Stimulated activated naive CD8-positive, alpha-beta T cell treated with anti-CD3 and anti-CD28 coated beads, Interleukin-15, amount 100 ng/mL, for 72 hours (primary cell): ENCODE results near the gene CREG2.
"Not testable (repeated sequence)": the region's sequence is repeated elsewhere in the genome, so short reads cannot be mapped to it uniquely, and the experiment has no call there.

Experiments
- ATAC-seq: fragments of 150-1000 bp; cut with Tn5 transposase; 2 replicates; pipeline ENCODE4 v1.10.0; 2021; ENCODE audit warnings: mild to moderate bottlenecking, moderate library complexity
- DNase-seq, 2 donors: peaks; one replicate each; pipeline ENCODE4 v3.0.0; 2021 to 2022
- H3K27ac Mint-ChIP-seq, 2 donors: one replicate each; pipeline ENCODE4 v1.8.0; 2022; ENCODE audit warnings: mild to moderate bottlenecking in 2 of 2, mixed read lengths in 2 of 2, moderate library complexity in 2 of 2
- H3K27me3 Mint-ChIP-seq: one replicate; pipeline ENCODE4 v1.8.0; 2022; ENCODE audit warnings: mixed read lengths
- H3K4me1 Mint-ChIP-seq: one replicate; pipeline ENCODE4 v1.8.0; 2022; ENCODE audit warnings: mild to moderate bottlenecking, mixed read lengths
- H3K4me3 Mint-ChIP-seq, 2 donors: one replicate each; pipeline ENCODE4 v1.8.0; 2022; ENCODE audit warnings: mild to moderate bottlenecking in 2 of 2, mixed read lengths in 2 of 2, moderate library complexity in 1 of 2
- H3K9me3 Mint-ChIP-seq, 2 donors: one replicate each; pipeline ENCODE4 v1.8.0; 2022; ENCODE audit warnings: mixed read lengths in 2 of 2

The CREG2 gene

GRCh38 chr2:101325425-101325824 lies 61.9 kb downstream of the CREG2 start:
- ATAC-seq (no peak), DNase-seq (no peak)
- Mint-ChIP-seq H3K4me1 (peaks cover 8% of the 10 kb centered on the region), H3K27ac (no peak overlapping the region), H3K4me3 (no peak overlapping the region), H3K27me3 (no peaks in the 10 kb centered on the region), H3K9me3 (peaks cover 0 to 5% of the 10 kb centered on the region in 2 donors)

GRCh38 chr2:101316568-101316967 lies 70.7 kb downstream of the CREG2 start:
- not testable (repeated sequence) for H3K4me3 Mint-ChIP-seq, H3K9me3 Mint-ChIP-seq, ATAC-seq, H3K27me3 Mint-ChIP-seq, DNase-seq, H3K27ac Mint-ChIP-seq
- H3K4me1 Mint-ChIP-seq, result peaks cover 25% of the 10 kb centered on the region

GRCh38 chr2:101311696-101312017 lies 75.6 kb downstream of the CREG2 start:
- Mint-ChIP-seq H3K4me3 (peak overlapping the region in 1 of 2 donors; percentile 16), H3K4me1 (peaks cover 54% of the 10 kb centered on the region), H3K27ac (no peak overlapping the region), H3K9me3 (no peaks in the 10 kb centered on the region), H3K27me3 (no peaks in the 10 kb centered on the region)
- no peak for ATAC-seq
- no peak for DNase-seq

- Mint-ChIP-seq H3K9me3 (no peaks in the 10 kb centered on the region), H3K27ac (peak overlapping the region in 1 of 2 donors; percentile 91), H3K4me3 (peak overlapping the region; percentile 30 to 76), H3K27me3 (no peaks in the 10 kb centered on the region), H3K4me1 (peaks cover 51% of the 10 kb centered on the region)
- ATAC-seq (no peak), DNase-seq (no peak)
Observed at GRCh38 chr2:101310834-101311695, 76.2 kb downstream of the CREG2 start.

- Mint-ChIP-seq H3K27ac (peak overlapping the region; percentile 34 to 91), H3K9me3 (no peaks in the 10 kb centered on the region), H3K27me3 (no peaks in the 10 kb centered on the region), H3K4me1 (peaks cover 51% of the 10 kb centered on the region), H3K4me3 (peak overlapping the region in 1 of 2 donors; percentile 30)
- ATAC-seq, result no peak
- DNase-seq, result no peak
Observed at GRCh38 chr2:101310090-101310833, 77.0 kb downstream of the CREG2 start.

- Mint-ChIP-seq H3K9me3 (no peaks in the 10 kb centered on the region), H3K27ac (peak within 1 kb of the TSS; percentile 94 to 96), H3K4me3 (peak within 1 kb of the TSS; percentile 94 to 98), H3K27me3 (no peaks in the 10 kb centered on the region), H3K4me1 (peaks cover 65% of the 10 kb centered on the region)
- ATAC-seq (peak; percentile 70), DNase-seq (peak; percentile 91 to 92)
Observed at GRCh38 chr2:101308432-101309210, 78.7 kb downstream of the CREG2 start, which contains the start of gene RNF149. RNF149 (minus strand) TSS chr2:101308701; CDS start chr2:101308588, 113 bp downstream.

- peak overlapping the region; percentile 94 to 98 for H3K4me3 Mint-ChIP-seq
- H3K4me1 Mint-ChIP-seq, result peaks cover 69% of the 10 kb centered on the region
- H3K27ac Mint-ChIP-seq, result peak overlapping the region; percentile 94 to 96
- no peaks in the 10 kb centered on the region for H3K9me3 Mint-ChIP-seq
- DNase-seq, result peak; percentile 55
- ATAC-seq, result peak; percentile 36
- H3K27me3 Mint-ChIP-seq, result no peaks in the 10 kb centered on the region
Observed at GRCh38 chr2:101307950-101308431, 79.3 kb downstream of the CREG2 start.

- ATAC-seq (peak; percentile 13), DNase-seq (no peak)
- H3K27me3 Mint-ChIP-seq, result no peaks in the 10 kb centered on the region
- peaks cover 72% of the 10 kb centered on the region for H3K4me1 Mint-ChIP-seq
- H3K4me3 Mint-ChIP-seq, result peak overlapping the region; percentile 94 to 98
- H3K27ac Mint-ChIP-seq, result peak overlapping the region; percentile 94 to 96
- no peaks in the 10 kb centered on the region for H3K9me3 Mint-ChIP-seq
Observed at GRCh38 chr2:101307503-101307902, 79.8 kb downstream of the CREG2 start.

- no peaks in the 10 kb centered on the region for H3K9me3 Mint-ChIP-seq
- ATAC-seq, result peak; percentile 0
- H3K27ac Mint-ChIP-seq, result peak overlapping the region; percentile 96
- H3K4me3 Mint-ChIP-seq, result peak overlapping the region; percentile 94 to 98
- no peaks in the 10 kb centered on the region for H3K27me3 Mint-ChIP-seq
- peak in 1 of 2 donors; percentile 18 for DNase-seq
- H3K4me1 Mint-ChIP-seq, result peaks cover 79% of the 10 kb centered on the region
Observed at GRCh38 chr2:101306410-101306809, 80.9 kb downstream of the CREG2 start.

GRCh38 chr2:101305492-101306078 lies 81.7 kb downstream of the CREG2 start:
- Mint-ChIP-seq H3K27me3 (no peaks in the 10 kb centered on the region), H3K27ac (peak overlapping the region in 1 of 2 donors; percentile 59), H3K4me1 (peaks cover 79% of the 10 kb centered on the region), H3K9me3 (no peaks in the 10 kb centered on the region), H3K4me3 (peak overlapping the region; percentile 94 to 98)
- no peak for DNase-seq
- no peak for ATAC-seq

GRCh38 chr2:101305035-101305434 lies 82.3 kb downstream of the CREG2 start:
- DNase-seq (no peak), ATAC-seq (peak; percentile 45)
- Mint-ChIP-seq H3K27me3 (no peaks in the 10 kb centered on the region), H3K9me3 (no peaks in the 10 kb centered on the region), H3K4me1 (peaks cover 79% of the 10 kb centered on the region), H3K4me3 (peak overlapping the region; percentile 94 to 98), H3K27ac (no peak overlapping the region)

- DNase-seq, result no peak
- Mint-ChIP-seq H3K27ac (no peak overlapping the region), H3K4me1 (peaks cover 79% of the 10 kb centered on the region), H3K4me3 (no peak overlapping the region), H3K27me3 (no peaks in the 10 kb centered on the region), H3K9me3 (no peaks in the 10 kb centered on the region)
- no peak for ATAC-seq
Observed at GRCh38 chr2:101303688-101304087, 83.6 kb downstream of the CREG2 start.

- ATAC-seq, result no peak
- no peak overlapping the region for H3K4me3 Mint-ChIP-seq
- peaks cover 94% of the 10 kb centered on the region for H3K4me1 Mint-ChIP-seq
- no peak for DNase-seq
- no peaks in the 10 kb centered on the region for H3K9me3 Mint-ChIP-seq
- H3K27me3 Mint-ChIP-seq, result no peaks in the 10 kb centered on the region
- H3K27ac Mint-ChIP-seq, result no peak overlapping the region
Observed at GRCh38 chr2:101302016-101302415, 85.3 kb downstream of the CREG2 start.

- Mint-ChIP-seq H3K27ac (no peak overlapping the region), H3K4me3 (peak overlapping the region; percentile 19 to 35)
Observed at GRCh38 chr2:101300836-101301235, 86.5 kb downstream of the CREG2 start.

GRCh38 chr2:101300164-101300563 lies 87.1 kb downstream of the CREG2 start:
- DNase-seq (no peak), ATAC-seq (peak; percentile 61)
- no peaks in the 10 kb centered on the region for H3K27me3 Mint-ChIP-seq
- H3K4me1 Mint-ChIP-seq, result peaks cover 90% of the 10 kb centered on the region
- H3K9me3 Mint-ChIP-seq, result no peaks in the 10 kb centered on the region
- peak overlapping the region in 1 of 2 donors; percentile 67 for H3K27ac Mint-ChIP-seq
- peak overlapping the region; percentile 1 to 4 for H3K4me3 Mint-ChIP-seq

More at GRCh38 chr2:101300836-101301235, 86.5 kb downstream of the CREG2 start:
- no peak for DNase-seq
- Mint-ChIP-seq H3K4me1 (peaks cover 97% of the 10 kb centered on the region), H3K9me3 (no peaks in the 10 kb centered on the region), H3K27me3 (no peaks in the 10 kb centered on the region)
- ATAC-seq, result no peak
